NT2/D1 (cell line): ENCODE data around the gene ANO7.

Experiments used
- SUZ12 ChIP-seq: IDR thresholded peaks from 2 replicates; pipeline ENCODE4 v1.6.1; 2011; ENCODE audit not compliant: insufficient read length, insufficient read depth; ENCODE audit errors: extremely low read depth
- YY1 ChIP-seq: IDR thresholded peaks from 2 replicates; pipeline ENCODE4 v1.6.1; 2011; ENCODE audit not compliant: insufficient read length, insufficient read depth
- ZNF274 ChIP-seq: IDR thresholded peaks from 2 replicates; pipeline ENCODE4 v1.6.1; 2011; ENCODE audit warnings: mild to moderate bottlenecking, low read depth, low read length

DNA sequence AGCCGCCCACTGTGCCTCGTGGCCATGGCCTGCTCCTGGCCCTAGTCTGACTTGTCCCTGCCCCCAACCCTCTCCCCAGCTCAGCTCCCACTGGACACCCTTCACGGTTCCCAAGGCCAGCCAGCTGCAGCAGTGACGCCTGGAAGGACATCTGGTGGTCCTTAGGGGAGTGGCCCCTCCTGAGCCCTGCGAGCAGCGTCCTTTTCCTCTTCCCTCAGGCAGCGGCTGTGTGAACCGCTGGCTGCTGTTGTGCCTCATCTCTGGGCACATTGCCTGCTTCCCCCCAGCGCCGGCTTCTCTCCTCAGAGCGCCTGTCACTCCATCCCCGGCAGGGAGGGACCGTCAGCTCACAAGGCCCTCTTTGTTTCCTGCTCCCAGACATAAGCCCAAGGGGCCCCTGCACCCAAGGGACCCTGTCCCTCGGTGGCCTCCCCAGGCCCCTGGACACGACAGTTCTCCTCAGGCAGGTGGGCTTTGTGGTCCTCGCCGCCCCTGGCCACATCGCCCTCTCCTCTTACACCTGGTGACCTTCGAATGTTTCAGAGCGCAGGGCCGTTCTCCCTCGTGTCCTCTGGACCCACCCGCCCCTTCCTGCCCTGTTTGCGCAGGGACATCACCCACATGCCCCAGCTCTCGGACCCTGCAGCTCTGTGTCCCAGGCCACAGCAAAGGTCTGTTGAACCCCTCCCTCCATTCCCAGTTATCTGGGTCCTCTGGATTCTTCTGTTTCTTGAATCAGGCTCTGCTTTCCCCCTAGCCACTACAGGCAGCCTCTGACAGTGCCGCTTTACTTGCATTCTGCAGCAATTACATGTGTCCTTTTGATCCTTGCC lies 35.8 kb downstream of the ANO7 start:
- no peak for TF ChIP-seq YY1
- TF ChIP-seq ZNF274: no peak
- no peak for TF ChIP-seq SUZ12
